Liver (tissue), 9 donors: ENCODE measurements around the gene NDUFAF5. TPM values are rescaled to one million over a fixed set of nuclear protein-coding genes. Genes with fewer than 3 reads are reported as not detected.

ENCODE experiments used
- DNase-seq: peaks from one replicate; pipeline ENCODE4 v3.0.0-alpha.2; 2017; ENCODE audit warnings: low spot score
- H3K27ac ChIP-seq, 2 donors: one replicate each; pipeline ENCODE4 v1.7.0; 2013; ENCODE audit warnings: inconsistent platforms in 2 of 2, low read length in 2 of 2, control low read depth in 1 of 2, low read depth in 1 of 2, mild to moderate bottlenecking in 1 of 2
- H3K27me3 ChIP-seq, 4 donors: one replicate each; pipeline versions ENCODE4 v1.6.1 to v1.7.0; 2013; ENCODE audit warnings: low read length in 3 of 4, inconsistent platforms in 1 of 4, mild to moderate bottlenecking in 1 of 4, moderate library complexity in 1 of 4; ENCODE audit not compliant: control insufficient read depth in 4 of 4, insufficient read depth in 4 of 4
- H3K36me3 ChIP-seq, 4 donors: one replicate each; pipeline versions ENCODE4 v1.6.1 to v1.7.0; 2013; ENCODE audit warnings: low read length in 3 of 4, mild to moderate bottlenecking in 3 of 4, low read depth in 1 of 4, moderate library complexity in 1 of 4; ENCODE audit not compliant: control insufficient read depth in 4 of 4, insufficient read depth in 3 of 4
- H3K4me1 ChIP-seq, 4 donors: one replicate each; pipeline versions ENCODE4 v1.6.1 to v1.7.0; 2013; ENCODE audit warnings: low read length in 3 of 4, mild to moderate bottlenecking in 3 of 4, moderate library complexity in 1 of 4; ENCODE audit not compliant: control insufficient read depth in 4 of 4, insufficient read depth in 4 of 4
- H3K4me3 ChIP-seq, 3 donors: one replicate each; pipeline versions ENCODE4 v1.6.1 to v1.7.0; 2013; ENCODE audit warnings: low read length in 3 of 3, control low read depth in 1 of 3, low read depth in 1 of 3, mild to moderate bottlenecking in 1 of 3
- H3K9ac ChIP-seq, 2 donors: one replicate each; pipeline ENCODE4 v1.7.0; 2013; ENCODE audit warnings: low read length in 2 of 2, mild to moderate bottlenecking in 2 of 2, moderate library complexity in 2 of 2, control low read depth in 1 of 2, low read depth in 1 of 2
- H3K9me3 ChIP-seq, 4 donors: one replicate each; pipeline versions ENCODE4 v1.6.1 to v1.7.0; 2013; ENCODE audit warnings: low read length in 3 of 4; ENCODE audit not compliant: control insufficient read depth in 4 of 4
- ATF3 ChIP-seq: IDR thresholded peaks from 2 replicates; pipeline ENCODE4 v1.6.1; 2016; ENCODE audit warnings: antibody characterized with exemption
- CTCF ChIP-seq: fragments of 150-350 bp; IDR thresholded peaks from 2 replicates; pipeline ENCODE4 v1.5.1; 2017; ENCODE audit warnings: improper control_type of control experiment, low read depth, low read length; ENCODE audit not compliant: missing input control
- FOXA1 ChIP-seq: IDR thresholded peaks from 2 replicates; pipeline ENCODE4 v1.6.1; 2016; ENCODE audit warnings: antibody characterized with exemption
- GABPA ChIP-seq, 2 donors: IDR thresholded peaks in 1 of 2; conservative IDR thresholded peaks in 1 of 2; 2 replicates each; pipeline ENCODE4 v1.6.1; 2016; ENCODE audit warnings: antibody characterized with exemption in 2 of 2, mild to moderate bottlenecking in 1 of 2, moderate library complexity in 1 of 2
- HNF4G ChIP-seq: IDR thresholded peaks from 2 replicates; pipeline ENCODE4 v1.6.1; 2016; ENCODE audit warnings: antibody characterized with exemption
- JUND ChIP-seq, 2 donors: IDR thresholded peaks; 2 replicates each; pipeline ENCODE4 v1.6.1; 2016; ENCODE audit warnings: antibody characterized with exemption in 2 of 2
- MAX ChIP-seq: IDR thresholded peaks from 2 replicates; pipeline ENCODE4 v1.6.1; 2016; ENCODE audit warnings: antibody characterized with exemption
- NR2F2 ChIP-seq: IDR thresholded peaks from 2 replicates; pipeline ENCODE4 v1.6.1; 2016; ENCODE audit warnings: antibody characterized with exemption
- REST ChIP-seq: IDR thresholded peaks from 2 replicates; pipeline ENCODE4 v1.6.1; 2016; ENCODE audit warnings: antibody characterized with exemption, mild to moderate bottlenecking
- RXRA ChIP-seq, 2 donors: IDR thresholded peaks; 2 replicates each; pipeline ENCODE4 v1.6.1; 2017 to 2018; ENCODE audit warnings: antibody characterized with exemption in 2 of 2, mild to moderate bottlenecking in 1 of 2
- SP1 ChIP-seq: IDR thresholded peaks from 2 replicates; pipeline ENCODE4 v1.6.1; 2018; ENCODE audit warnings: antibody characterized with exemption, mild to moderate bottlenecking
- YY1 ChIP-seq: IDR thresholded peaks from 2 replicates; pipeline ENCODE4 v1.6.1; 2016; ENCODE audit warnings: antibody characterized with exemption, mild to moderate bottlenecking
- WGBS: extraction: QIAGEN DNeasy Blood & Tissue Kit; methylation state at CpG from one replicate; pipeline ENCODE4 v1.1.7; 2013; 5-methylcytosine and 5-hydroxymethylcytosine counted together
- polyA plus RNA-seq, 2 donors: library from polyadenylated mRNA; stranded (reverse) in 1 of 2; unstranded in 1 of 2; fragments of 200-250 nt in 1 of 2; fragments of >200 nt in 1 of 2; fragmentation: Nextera tagmentation in 1 of 2; extraction: Ambion mirVana in 1 of 2; gene quantifications; one replicate each; pipeline versions ENCODE4 v1.2.1 to v1.2.3, GENCODE V29; 2013 to 2015
- total RNA-seq, 2 donors: library from RNA; depleted of rRNA; stranded (reverse); fragments of >200 nt; gene quantifications; one replicate each; pipeline ENCODE4 v1.2.3, GENCODE V29; 2014
- donor health status: healthy.
- donor health status: healthy.
- donor health status: healthy.
- donor health status: healthy.
- donor health status: healthy.

The NDUFAF5 gene
- total and polyA plus RNA-seq, 4 donors = 6.6 to 15.9 (median 12.3) TPM

GRCh38 chr20:13753436-13754036 lies 31.3 kb upstream of the NDUFAF5 start:
- H3K27me3 ChIP-seq = no peaks in the 10 kb centered on the region
- no peaks in the 10 kb centered on the region for H3K4me1 ChIP-seq
- H3K9me3 ChIP-seq = no peaks in the 10 kb centered on the region
- no peak overlapping the region for H3K9ac ChIP-seq
- peaks cover 0 to 20% (median 11%) of the 10 kb centered on the region in 4 donors for H3K36me3 ChIP-seq
- H3K4me3 ChIP-seq = no peak overlapping the region
- DNase-seq = no peak
- WGBS = 82% methylated on average over 2 of the region's 2 CpGs
- no peak for TF ChIP-seq JUND (IDR thresholded peaks at IDR 0.05)
- H3K27ac ChIP-seq = no peak overlapping the region

- Histone ChIP-seq H3K27ac (no peak overlapping the region), H3K9me3 (no peaks in the 10 kb centered on the region), H3K9ac (no peak overlapping the region), H3K4me3 (no peak overlapping the region), H3K27me3 (no peaks in the 10 kb centered on the region), H3K4me1 (no peaks in the 10 kb centered on the region), H3K36me3 (peaks cover 0 to 27% (median 17%) of the 10 kb centered on the region in 4 donors)
- WGBS = 85% methylated on average over 5 of the region's 5 CpGs
- no peak for DNase-seq
- TF ChIP-seq CTCF (no peak), GABPA (IDR thresholded peaks at IDR 0.05 in 1 of 2, conservative IDR thresholded peaks at IDR 0.05 in 1 of 2) (no peak), ATF3 (no peak), YY1 (no peak), SP1 (no peak), NR2F2 (no peak)
Measured at GRCh38 chr20:13755809-13756208, 29.0 kb upstream of the NDUFAF5 start.

- no peak overlapping the region for H3K4me3 ChIP-seq
- 94% methylated on average over 1 of the region's 1 CpG for WGBS
- peaks cover 0 to 25% (median 16%) of the 10 kb centered on the region in 4 donors for H3K36me3 ChIP-seq
- TF ChIP-seq SP1 (no peak), CTCF (no peak), GABPA (IDR thresholded peaks at IDR 0.05 in 1 of 2, conservative IDR thresholded peaks at IDR 0.05 in 1 of 2) (no peak), REST (no peak), MAX (no peak), NR2F2 (no peak), HNF4G (no peak), FOXA1 (no peak), RXRA (IDR thresholded peaks at IDR 0.05) (no peak), YY1 (no peak)
- H3K9me3 ChIP-seq = no peaks in the 10 kb centered on the region
- no peaks in the 10 kb centered on the region for H3K4me1 ChIP-seq
- H3K27me3 ChIP-seq = no peaks in the 10 kb centered on the region
- no peak for DNase-seq
- no peak overlapping the region for H3K27ac ChIP-seq
- no peak overlapping the region for H3K9ac ChIP-seq
Measured at GRCh38 chr20:13756551-13756950, 28.3 kb upstream of the NDUFAF5 start.
